ENCODE measurements around the gene PRR5. TPM values are rescaled to one million over a fixed set of nuclear protein-coding genes. Genes with fewer than 3 reads are reported as not detected.
"Not testable (repeated sequence)": the region's sequence is repeated elsewhere in the genome, so short reads cannot be mapped to it uniquely, and the experiment has no call there.

PRR5 gene
- total RNA-seq, 1 donor from 2014 or later, result 17.5 TPM

- DNase-seq, result no peak
- Mint-ChIP-seq H3K36me3 (ENCODE audit: unreplicated experiment) (no peaks in the 10 kb centered on the region), H3K9me3 (ENCODE audit: unreplicated experiment) (no peaks in the 10 kb centered on the region), H3K4me1 (ENCODE audit: low read depth, unreplicated experiment) (no peaks in the 10 kb centered on the region), H3K27ac (ENCODE audit: unreplicated experiment) (no peak overlapping the region), H3K27me3 (ENCODE audit: unreplicated experiment) (peaks cover 9% of the 10 kb centered on the region), H3K4me3 (ENCODE audit: unreplicated experiment) (no peak overlapping the region)
- no peak for TF ChIP-seq CTCF (IDR thresholded peaks at IDR 0.05; ENCODE audit: partially characterized antibody, unreplicated experiment)
These were observed 44.1 kb downstream of the PRR5 start for GRCh38 chr22:44745853-44746789.

- H3K4me3 Mint-ChIP-seq (ENCODE audit: unreplicated experiment); H3K27ac Mint-ChIP-seq (ENCODE audit: unreplicated experiment); H3K4me1 Mint-ChIP-seq (ENCODE audit: low read depth, unreplicated experiment); DNase-seq; H3K36me3 Mint-ChIP-seq (ENCODE audit: unreplicated experiment); H3K9me3 Mint-ChIP-seq (ENCODE audit: unreplicated experiment): not testable (repeated sequence)
- peaks cover 11% of the 10 kb centered on the region for H3K27me3 Mint-ChIP-seq (ENCODE audit: unreplicated experiment)
These were observed 45.8 kb downstream of the PRR5 start for GRCh38 chr22:44747784-44748127.

GRCh38 chr22:44748524-44748923, 46.5 kb downstream of the PRR5 start:
- H3K4me1 Mint-ChIP-seq (ENCODE audit: low read depth, unreplicated experiment), result no peaks in the 10 kb centered on the region
- H3K4me3 Mint-ChIP-seq (ENCODE audit: unreplicated experiment), result no peak overlapping the region
- H3K27ac Mint-ChIP-seq (ENCODE audit: unreplicated experiment), result no peak overlapping the region
- no peaks in the 10 kb centered on the region for H3K9me3 Mint-ChIP-seq (ENCODE audit: unreplicated experiment)
- peaks cover 14% of the 10 kb centered on the region for H3K27me3 Mint-ChIP-seq (ENCODE audit: unreplicated experiment)
- TF ChIP-seq CTCF (IDR thresholded peaks at IDR 0.05; ENCODE audit: partially characterized antibody, unreplicated experiment), result no peak
- no peak for DNase-seq
- H3K36me3 Mint-ChIP-seq (ENCODE audit: unreplicated experiment), result no peaks in the 10 kb centered on the region

- no peaks in the 10 kb centered on the region for H3K9me3 Mint-ChIP-seq (ENCODE audit: unreplicated experiment)
- DNase-seq, result no peak
- peaks cover 13% of the 10 kb centered on the region for H3K27me3 Mint-ChIP-seq (ENCODE audit: unreplicated experiment)
- no peaks in the 10 kb centered on the region for H3K36me3 Mint-ChIP-seq (ENCODE audit: unreplicated experiment)
- no peak overlapping the region for H3K27ac Mint-ChIP-seq (ENCODE audit: unreplicated experiment)
- H3K4me3 Mint-ChIP-seq (ENCODE audit: unreplicated experiment), result no peak overlapping the region
- TF ChIP-seq CTCF (IDR thresholded peaks at IDR 0.05; ENCODE audit: partially characterized antibody, unreplicated experiment), result no peak
- H3K4me1 Mint-ChIP-seq (ENCODE audit: low read depth, unreplicated experiment), result no peaks in the 10 kb centered on the region
These were observed 48.5 kb downstream of the PRR5 start for GRCh38 chr22:44750481-44750880.

DNA sequence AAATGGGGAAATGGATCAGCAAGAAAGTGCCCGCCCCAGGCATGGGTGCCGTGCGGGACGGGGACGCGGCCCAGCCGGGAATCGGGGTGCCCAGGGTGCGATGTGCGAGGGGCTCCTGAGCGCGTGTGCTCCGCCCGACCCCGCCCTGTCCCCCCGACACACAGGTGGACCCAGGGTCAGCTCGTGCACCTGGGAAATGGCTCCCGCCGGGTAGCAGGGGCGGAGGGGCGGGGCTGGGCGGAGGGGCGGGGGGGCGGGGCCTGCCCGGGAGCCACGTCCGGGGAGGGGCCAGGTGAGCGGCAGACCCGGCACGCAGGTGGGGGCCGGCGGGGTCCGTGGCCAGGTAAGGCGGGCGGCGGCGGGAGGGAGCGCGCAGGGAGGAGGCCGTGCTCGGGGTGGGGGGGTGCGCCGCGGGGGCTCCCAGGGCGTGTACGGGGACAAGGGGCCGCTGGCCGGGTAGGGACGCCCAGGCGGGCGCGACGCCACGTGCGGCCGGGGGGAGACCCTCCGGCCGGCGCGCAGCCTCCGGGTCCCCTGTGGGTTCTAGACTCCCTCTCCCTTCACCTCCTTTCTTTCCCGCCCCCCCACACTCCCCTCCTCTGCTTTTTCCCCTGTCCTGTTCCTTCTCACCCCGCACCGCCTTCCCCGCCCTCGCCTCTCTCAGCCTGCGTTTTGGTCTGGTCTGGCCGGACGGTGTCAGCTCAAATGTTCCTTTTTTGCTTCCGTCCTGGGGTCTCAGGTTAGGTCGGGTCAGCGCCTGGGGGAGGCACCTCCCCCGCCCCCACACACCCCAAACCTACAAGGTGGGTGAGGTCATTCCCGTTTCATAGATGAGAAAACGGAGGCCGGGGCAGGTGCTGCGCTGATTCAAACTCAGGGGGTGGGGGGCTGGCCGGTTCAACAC, 50.5 kb downstream of the PRR5 start, which contains the start of gene ARHGAP8:
ARHGAP8 (plus strand) TSS at position 291 of the 904 bp plus-strand sequence. CDS start 33,953 bp downstream, outside the sequence.
- H3K4me1 Mint-ChIP-seq (ENCODE audit: low read depth, unreplicated experiment), result no peaks in the 10 kb centered on the region
- DNase-seq, result no peak
- H3K4me3 Mint-ChIP-seq (ENCODE audit: unreplicated experiment), result peak within 1 kb of the TSS; percentile 77
- peaks cover 10% of the 10 kb centered on the region for H3K27me3 Mint-ChIP-seq (ENCODE audit: unreplicated experiment)
- H3K9me3 Mint-ChIP-seq (ENCODE audit: unreplicated experiment), result peaks cover 3% of the 10 kb centered on the region
- no peak for TF ChIP-seq CTCF (IDR thresholded peaks at IDR 0.05; ENCODE audit: partially characterized antibody, unreplicated experiment)
- H3K27ac Mint-ChIP-seq (ENCODE audit: unreplicated experiment), result no peak within 1 kb of the TSS
- no peaks in the 10 kb centered on the region for H3K36me3 Mint-ChIP-seq (ENCODE audit: unreplicated experiment)

Data from glutamatergic neuron (in vitro differentiated cells).